Measurements from ENCODE around the gene SOS2. TPM values are rescaled to one million over a fixed set of nuclear protein-coding genes. Genes with fewer than 3 reads are reported as not detected.

SOS2 gene
- total and polyA plus RNA-seq, 4 donors: 3.1 to 20.1 (median 9.1) TPM

- TF ChIP-seq JUND (IDR thresholded peaks at IDR 0.05): no peak
These were observed 6.0 kb upstream of the SOS2 start (continued) for GRCh38 chr14:50237427-50237826.

- H3K4me3 ChIP-seq (ENCODE audit: low read depth in 1 of 3, low read length in 3 of 3): no peak overlapping the region
- H3K27ac ChIP-seq (ENCODE audit: low read depth in 1 of 2, low read length in 2 of 2): no peak overlapping the region
- H3K27me3 ChIP-seq (ENCODE audit: control insufficient read depth in 4 of 4, insufficient read depth in 4 of 4, low read length in 3 of 4): no peaks in the 10 kb centered on the region
- no peak overlapping the region for H3K9ac ChIP-seq (ENCODE audit: low read depth in 1 of 2, low read length in 2 of 2)
- H3K4me1 ChIP-seq (ENCODE audit: control insufficient read depth in 4 of 4, insufficient read depth in 4 of 4, low read length in 3 of 4): peaks cover 4 to 18% (median 6%) of the 10 kb centered on the region in 4 donors
- H3K9me3 ChIP-seq (ENCODE audit: control insufficient read depth in 4 of 4, low read length in 3 of 4): no peaks in the 10 kb centered on the region
- TF ChIP-seq JUND (IDR thresholded peaks at IDR 0.05) (no peak), NR2F2 (IDR thresholded peaks at IDR 0.05) (no peak), CTCF (IDR thresholded peaks at IDR 0.05; ENCODE audit: low read depth, low read length, missing input control) (no peak), ATF3 (IDR thresholded peaks at IDR 0.05) (no peak), MAX (IDR thresholded peaks at IDR 0.05) (no peak), ZBTB33 (IDR thresholded peaks at IDR 0.05) (no peak), GABPA (IDR thresholded peaks at IDR 0.05 in 1 of 2, conservative IDR thresholded peaks at IDR 0.05 in 1 of 2) (no peak), HNF4G (IDR thresholded peaks at IDR 0.05) (no peak), RAD21 (IDR thresholded peaks at IDR 0.05) (no peak), FOXA2 (IDR thresholded peaks at IDR 0.05) (no peak), TAF1 (conservative IDR thresholded peaks at IDR 0.05) (no peak), RXRA (IDR thresholded peaks at IDR 0.05) (no peak), EGR1 (IDR thresholded peaks at IDR 0.05; ENCODE audit: low read depth in 2 of 2) (no peak), HNF4A (conservative IDR thresholded peaks at IDR 0.05) (no peak), REST (IDR thresholded peaks at IDR 0.05) (no peak), SP1 (IDR thresholded peaks at IDR 0.05) (no peak)
- 89% methylated on average over 4 of the region's 4 CpGs for WGBS
- H3K36me3 ChIP-seq (ENCODE audit: control insufficient read depth in 4 of 4, insufficient read depth in 3 of 4, low read depth in 1 of 4, low read length in 3 of 4): no peaks in the 10 kb centered on the region
- no peak for DNase-seq (ENCODE audit: low spot score)
These were observed 2.5 kb upstream of the SOS2 start for GRCh38 chr14:50233951-50234250.
